ENCODE measurements around the gene WDR44. TPM values are rescaled to one million over a fixed set of nuclear protein-coding genes. Genes with fewer than 3 reads are reported as not detected.
"Not testable (repeated sequence)": the region's sequence is repeated elsewhere in the genome, so short reads cannot be mapped to it uniquely, and the experiment has no call there.

The WDR44 gene
- total RNA-seq, 1 donor from 2014 or later, result 7.1 TPM

- TF ChIP-seq, protein P1, sequence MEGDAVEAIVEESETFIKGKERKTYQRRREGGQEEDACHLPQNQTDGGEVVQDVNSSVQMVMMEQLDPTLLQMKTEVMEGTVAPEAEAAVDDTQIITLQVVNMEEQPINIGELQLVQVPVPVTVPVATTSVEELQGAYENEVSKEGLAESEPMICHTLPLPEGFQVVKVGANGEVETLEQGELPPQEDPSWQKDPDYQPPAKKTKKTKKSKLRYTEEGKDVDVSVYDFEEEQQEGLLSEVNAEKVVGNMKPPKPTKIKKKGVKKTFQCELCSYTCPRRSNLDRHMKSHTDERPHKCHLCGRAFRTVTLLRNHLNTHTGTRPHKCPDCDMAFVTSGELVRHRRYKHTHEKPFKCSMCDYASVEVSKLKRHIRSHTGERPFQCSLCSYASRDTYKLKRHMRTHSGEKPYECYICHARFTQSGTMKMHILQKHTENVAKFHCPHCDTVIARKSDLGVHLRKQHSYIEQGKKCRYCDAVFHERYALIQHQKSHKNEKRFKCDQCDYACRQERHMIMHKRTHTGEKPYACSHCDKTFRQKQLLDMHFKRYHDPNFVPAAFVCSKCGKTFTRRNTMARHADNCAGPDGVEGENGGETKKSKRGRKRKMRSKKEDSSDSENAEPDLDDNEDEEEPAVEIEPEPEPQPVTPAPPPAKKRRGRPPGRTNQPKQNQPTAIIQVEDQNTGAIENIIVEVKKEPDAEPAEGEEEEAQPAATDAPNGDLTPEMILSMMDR (IDR thresholded peaks at IDR 0.05; ENCODE audit: insufficient read depth, low read length, severe bottlenecking), result no peak
- no peaks in the 10 kb centered on the region for H3K27me3 ChIP-seq (ENCODE audit: control insufficient read depth, insufficient read depth, low read length)
- FAIRE-seq (no peak), DNase-seq (ENCODE audit: low read depth) (no peak)
- no peaks in the 10 kb centered on the region for H3K36me3 ChIP-seq (ENCODE audit: control insufficient read depth, insufficient read depth, low read length)
- H3K4me3 ChIP-seq (ENCODE audit: low read depth, low read length), result no peak overlapping the region
Measured at GRCh38 chrX:118474586-118474985, 128.7 kb downstream of the WDR44 start.

DNA sequence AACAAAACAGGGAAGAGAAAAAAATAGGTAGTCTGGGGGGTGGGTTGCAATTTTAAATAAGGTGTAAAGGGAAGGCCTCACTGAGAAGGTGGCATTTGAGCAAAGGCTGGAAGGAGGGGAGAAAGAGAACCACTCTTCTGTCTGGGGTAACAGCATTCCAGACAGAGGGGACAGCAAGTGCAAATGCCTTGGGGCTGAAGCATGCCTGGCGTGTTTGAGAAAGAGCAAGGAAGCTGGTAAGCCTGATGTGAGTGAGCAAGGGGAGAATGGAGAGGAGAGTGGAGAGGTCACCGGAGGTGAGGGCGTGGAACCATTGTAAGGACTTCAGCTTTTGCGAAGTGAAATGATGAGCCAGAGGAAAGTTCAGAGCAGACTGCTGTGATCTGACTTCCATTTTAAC is 130.0 kb downstream of the WDR44 start:
- DNase-seq (ENCODE audit: low read depth), result no peak
- TF ChIP-seq, protein P1 (IDR thresholded peaks at IDR 0.05; ENCODE audit: insufficient read depth, low read length, severe bottlenecking), result no peak
- Histone ChIP-seq H3K36me3 (ENCODE audit: control insufficient read depth, insufficient read depth, low read length) (no peaks in the 10 kb centered on the region), H3K27me3 (ENCODE audit: control insufficient read depth, insufficient read depth, low read length) (no peaks in the 10 kb centered on the region), H3K4me3 (ENCODE audit: low read depth, low read length) (no peak overlapping the region)
- peak; percentile 40 for FAIRE-seq

DNA sequence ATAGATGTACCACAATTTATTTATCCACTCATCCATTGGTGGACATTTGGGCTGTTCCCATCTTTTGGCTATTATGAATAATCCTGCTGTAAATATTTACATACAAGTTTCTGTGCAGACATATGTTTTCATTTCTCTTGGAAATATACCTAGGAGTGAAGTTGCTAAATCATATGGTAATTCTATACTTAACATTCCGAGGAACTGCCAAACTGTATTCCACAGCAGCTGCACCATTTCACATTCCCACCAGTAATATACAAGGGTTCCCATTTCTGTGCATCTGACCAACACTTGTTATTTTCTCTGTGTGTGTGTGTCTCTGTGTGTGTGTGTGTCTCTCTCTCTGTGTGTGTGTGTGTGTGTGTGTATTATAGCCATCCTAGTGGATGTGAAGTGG is 134.3 kb downstream of the WDR44 start:
- no peak for FAIRE-seq
- TF ChIP-seq, protein P1 (IDR thresholded peaks at IDR 0.05; ENCODE audit: insufficient read depth, low read length, severe bottlenecking), result no peak
- Histone ChIP-seq H3K4me3 (ENCODE audit: low read depth, low read length) (no peak overlapping the region), H3K27me3 (ENCODE audit: control insufficient read depth, insufficient read depth, low read length) (no peaks in the 10 kb centered on the region), H3K36me3 (ENCODE audit: control insufficient read depth, insufficient read depth, low read length) (no peaks in the 10 kb centered on the region)
- DNase-seq (ENCODE audit: low read depth), result no peak

- H3K4me3 ChIP-seq (ENCODE audit: low read depth, low read length); H3K27me3 ChIP-seq (ENCODE audit: control insufficient read depth, insufficient read depth, low read length); H3K36me3 ChIP-seq (ENCODE audit: control insufficient read depth, insufficient read depth, low read length); FAIRE-seq; DNase-seq (ENCODE audit: low read depth): not testable (repeated sequence)
Measured at GRCh38 chrX:118482384-118482783, 136.5 kb downstream of the WDR44 start.

DNA sequence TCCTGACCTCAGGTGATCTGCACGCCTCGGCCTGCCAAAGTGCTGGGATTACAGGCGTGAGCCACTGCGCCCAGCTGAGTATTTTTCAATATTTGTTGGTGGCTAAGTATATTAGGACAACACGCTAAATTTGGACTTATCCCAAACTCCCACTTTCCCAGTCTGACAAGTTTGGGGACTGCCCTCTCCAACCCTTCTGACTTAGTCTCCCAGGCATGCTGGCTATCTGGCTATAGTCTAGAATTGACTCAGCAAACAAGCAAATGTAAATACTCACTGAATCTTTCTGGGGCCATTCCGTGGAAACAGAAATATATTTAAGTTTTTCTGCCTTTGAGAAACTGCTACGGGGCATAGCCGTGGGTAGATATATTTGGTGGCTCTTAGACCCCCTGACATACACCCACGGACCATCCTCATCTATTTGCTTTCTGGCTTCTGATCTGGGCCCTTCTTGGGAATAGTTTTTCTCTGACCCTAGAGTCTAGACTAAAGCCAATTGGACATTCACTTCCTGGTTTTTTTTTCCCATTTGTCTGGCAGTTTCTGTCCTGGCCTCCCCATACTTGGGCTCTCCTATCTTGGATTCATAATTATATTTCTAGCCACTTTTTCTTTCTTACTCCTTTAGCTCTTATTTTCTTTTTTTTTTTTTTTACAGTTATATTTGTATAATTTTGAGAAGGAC is 138.5 kb downstream of the WDR44 start:
- no peak overlapping the region for H3K4me3 ChIP-seq (ENCODE audit: low read depth, low read length)
- TF ChIP-seq, protein P1 (IDR thresholded peaks at IDR 0.05; ENCODE audit: insufficient read depth, low read length, severe bottlenecking), result no peak
- DNase-seq (ENCODE audit: low read depth), result peak; percentile 44
- no peak for FAIRE-seq
- no peaks in the 10 kb centered on the region for H3K36me3 ChIP-seq (ENCODE audit: control insufficient read depth, insufficient read depth, low read length)
- no peaks in the 10 kb centered on the region for H3K27me3 ChIP-seq (ENCODE audit: control insufficient read depth, insufficient read depth, low read length)

- DNase-seq (ENCODE audit: low read depth); H3K27me3 ChIP-seq (ENCODE audit: control insufficient read depth, insufficient read depth, low read length); H3K36me3 ChIP-seq (ENCODE audit: control insufficient read depth, insufficient read depth, low read length); H3K4me3 ChIP-seq (ENCODE audit: low read depth, low read length): not testable (repeated sequence)
- peak; percentile 60 for FAIRE-seq
Measured at GRCh38 chrX:118486693-118487092, 140.8 kb downstream of the WDR44 start.

GRCh38 chrX:118493016-118493415 is 147.1 kb downstream of the WDR44 start:
- Histone ChIP-seq H3K36me3 (ENCODE audit: control insufficient read depth, insufficient read depth, low read length) (no peaks in the 10 kb centered on the region), H3K27me3 (ENCODE audit: control insufficient read depth, insufficient read depth, low read length) (peaks cover 4% of the 10 kb centered on the region), H3K4me3 (ENCODE audit: low read depth, low read length) (no peak overlapping the region)
- TF ChIP-seq, protein P1 (IDR thresholded peaks at IDR 0.05; ENCODE audit: insufficient read depth, low read length, severe bottlenecking), result no peak
- DNase-seq (ENCODE audit: low read depth) (no peak), FAIRE-seq (no peak)
